GM19452 (cell line): ENCODE results near the gene KRTAP3-2.

ENCODE experiments used
- ATAC-seq: cut with Tn5 transposase; IDR thresholded peaks from one replicate; pipeline ENCODE4 v1.9.1; 2021; ENCODE audit not compliant: unreplicated experiment

KRTAP3-2 gene

GRCh38 chr17:41012326-41013120 lies 12.8 kb upstream of the KRTAP3-2 start:
- ATAC-seq: no peak

GRCh38 chr17:41010441-41010840 lies 10.7 kb upstream of the KRTAP3-2 start:
- ATAC-seq: no peak

GRCh38 chr17:41009936-41010335 lies 10.2 kb upstream of the KRTAP3-2 start:
- no peak for ATAC-seq

- ATAC-seq: no peak
Measured at GRCh38 chr17:41009301-41009760, 9.6 kb upstream of the KRTAP3-2 start.

GRCh38 chr17:41008811-41009210 lies 9.1 kb upstream of the KRTAP3-2 start, which contains the start of gene KRTAP3-1:
KRTAP3-1 (minus strand) TSS chr17:41009128; CDS start chr17:41009074, 54 bp downstream.
- no peak for ATAC-seq

DNA sequence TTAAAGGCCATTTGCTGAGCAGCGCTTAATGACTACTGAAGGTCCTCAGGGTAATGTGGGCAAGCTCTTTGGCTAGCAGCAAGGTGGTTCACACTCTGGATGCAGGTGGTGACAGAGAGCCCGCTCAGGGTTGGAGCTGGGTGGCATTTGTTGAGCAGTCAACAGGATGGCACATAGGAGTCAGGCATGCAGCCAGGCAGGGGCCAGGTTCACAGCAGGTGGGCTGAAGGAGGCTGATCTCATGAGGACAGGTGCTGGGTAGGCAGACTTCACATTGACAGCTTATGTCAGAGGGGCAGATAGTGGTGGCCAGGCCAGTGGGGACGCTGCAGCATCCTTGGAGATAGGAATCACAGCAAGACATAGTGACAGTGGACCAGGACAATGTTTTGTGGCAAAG lies 4.7 kb upstream of the KRTAP3-2 start:
- no peak for ATAC-seq

GRCh38 chr17:41003926-41004325 lies 4.2 kb upstream of the KRTAP3-2 start:
- ATAC-seq: no peak

DNA sequence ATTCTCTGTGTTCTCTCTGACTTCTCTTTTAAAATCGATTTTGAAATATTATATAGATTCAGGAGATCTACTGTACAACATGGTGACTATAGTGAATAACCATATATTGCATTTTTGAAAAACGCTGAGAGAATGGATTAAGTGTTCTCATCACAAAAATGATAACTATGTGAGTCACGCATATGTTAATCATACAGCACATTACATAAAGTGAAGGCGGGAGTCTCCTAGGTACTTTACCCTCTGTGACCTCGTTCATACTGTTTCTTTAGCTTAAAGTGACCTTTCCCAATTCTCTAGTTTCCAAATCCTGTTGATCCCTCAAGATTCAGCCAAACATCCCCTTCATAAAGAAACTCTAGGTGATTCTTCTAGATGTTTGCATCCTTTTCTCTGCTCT lies 3.1 kb upstream of the KRTAP3-2 start:
- no peak for ATAC-seq

DNA sequence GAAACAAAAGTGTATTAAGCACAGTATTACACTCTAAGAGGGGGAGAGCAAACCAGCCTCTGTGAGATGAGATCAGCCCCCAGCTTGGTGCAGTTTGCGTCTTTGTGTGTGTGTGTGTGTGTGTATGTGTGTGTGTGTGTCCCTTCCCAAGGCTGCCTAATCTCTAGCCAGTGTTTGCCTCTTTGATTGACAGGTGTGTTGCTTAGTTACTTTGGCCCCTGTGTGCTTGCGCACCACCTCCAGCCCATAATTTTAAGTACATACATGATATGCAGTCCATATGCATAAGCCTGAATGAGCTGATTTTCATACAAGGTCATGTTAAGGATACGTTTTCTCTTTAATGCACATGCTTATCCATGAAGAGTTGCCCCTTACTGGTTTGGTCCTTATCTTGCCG lies 2.1 kb upstream of the KRTAP3-2 start:
- ATAC-seq: no peak

DNA sequence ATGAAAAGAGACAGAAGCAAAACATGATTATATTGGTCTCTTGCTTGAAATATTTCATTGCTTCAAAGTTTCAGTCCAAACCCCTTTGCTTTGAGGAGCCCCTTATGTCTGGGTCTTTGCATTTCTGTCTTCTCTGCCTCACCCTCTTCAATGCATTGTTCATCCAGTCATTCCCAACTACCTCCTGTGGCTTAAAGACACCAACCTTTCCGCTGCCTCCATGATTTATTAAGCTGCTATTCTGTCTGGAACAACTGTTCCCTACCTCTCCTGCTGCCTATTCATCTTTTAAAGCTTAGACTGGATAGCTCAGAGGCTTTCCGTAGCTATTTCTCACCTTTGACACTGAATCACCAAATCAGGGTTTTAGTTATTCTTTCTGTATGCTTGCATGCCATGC lies 2.3 kb downstream of the KRTAP3-2 start:
- no peak for ATAC-seq

GRCh38 chr17:40996829-40997228 lies 2.9 kb downstream of the KRTAP3-2 start:
- no peak for ATAC-seq

- no peak for ATAC-seq
Measured at GRCh38 chr17:40995116-40995515, 4.6 kb downstream of the KRTAP3-2 start.

DNA sequence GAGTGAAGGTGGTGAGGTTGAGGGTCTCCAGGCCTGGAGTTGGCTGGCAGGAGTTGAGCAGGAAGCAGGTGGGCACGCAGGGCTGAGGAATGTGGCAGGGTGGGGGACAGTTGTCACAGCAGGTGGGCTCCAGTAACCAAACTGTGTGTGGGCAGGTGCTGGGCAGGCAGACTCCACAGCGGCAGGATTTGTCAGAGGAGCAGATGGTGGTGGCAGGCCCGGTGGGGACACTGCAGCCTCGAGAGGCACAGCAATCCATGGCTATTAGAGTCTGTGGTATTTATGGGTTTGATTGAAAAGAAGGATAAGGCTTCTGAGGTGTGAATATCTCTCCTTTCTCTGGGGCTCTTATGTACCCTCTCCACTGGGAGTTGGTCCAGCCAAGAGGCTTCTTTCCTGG lies 5.9 kb downstream of the KRTAP3-2 start, which contains the start of gene KRTAP3-3:
TSS of gene KRTAP3-3 (minus strand) at position 326 of the 400 bp plus-strand sequence. CDS start at position 259, 67 bp downstream.
- no peak for ATAC-seq

DNA sequence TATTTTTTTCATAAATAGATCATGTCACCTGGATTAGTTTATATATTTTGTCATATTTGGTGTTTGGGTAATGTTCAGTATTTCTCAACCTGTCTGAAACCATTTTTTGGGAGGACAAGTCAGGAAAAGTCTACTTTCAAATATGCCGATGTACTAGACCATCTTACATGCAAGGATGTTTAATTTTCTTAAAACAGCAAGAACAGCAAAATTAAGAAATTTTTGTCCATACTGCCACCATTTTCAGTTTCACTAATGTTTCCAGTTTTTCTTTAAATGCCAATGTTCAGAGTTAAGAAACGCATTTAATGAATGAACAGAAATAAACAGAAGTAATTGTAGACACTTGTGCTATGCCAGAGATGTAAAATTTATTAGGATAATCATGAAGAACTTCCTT lies 6.6 kb downstream of the KRTAP3-2 start:
- no peak for ATAC-seq

- no peak for ATAC-seq
Measured at GRCh38 chr17:40992666-40993065, 7.0 kb downstream of the KRTAP3-2 start.

- ATAC-seq: no peak
Measured at GRCh38 chr17:40986920-40987319, 12.8 kb downstream of the KRTAP3-2 start.

- ATAC-seq: no peak
Measured at GRCh38 chr17:40984226-40984625, 15.5 kb downstream of the KRTAP3-2 start, which contains the start of gene KRT40. KRT40 (minus strand) TSS chr17:40984326; CDS start chr17:40984273, 53 bp downstream.

DNA sequence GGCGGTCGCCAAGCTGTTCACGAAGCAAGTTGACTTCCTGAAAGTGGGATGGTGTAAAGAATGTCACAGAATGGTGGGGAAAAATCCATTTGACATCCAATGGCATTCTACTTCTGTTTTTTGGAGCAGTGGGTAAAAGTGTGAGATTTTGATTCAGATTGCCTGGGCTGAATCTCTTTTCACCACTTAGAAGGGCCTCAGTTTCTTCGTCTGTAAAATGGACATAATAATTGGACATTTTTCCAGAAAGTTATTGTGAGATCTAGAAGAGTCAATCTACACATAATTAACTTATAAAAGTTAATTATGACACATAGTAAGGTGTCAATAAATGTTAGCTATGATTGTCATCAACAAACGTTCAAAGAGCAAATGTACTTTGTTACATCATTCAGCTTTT lies 18.6 kb downstream of the KRTAP3-2 start:
- no peak for ATAC-seq

GRCh38 chr17:40980596-40980995 lies 19.1 kb downstream of the KRTAP3-2 start:
- no peak for ATAC-seq

DNA sequence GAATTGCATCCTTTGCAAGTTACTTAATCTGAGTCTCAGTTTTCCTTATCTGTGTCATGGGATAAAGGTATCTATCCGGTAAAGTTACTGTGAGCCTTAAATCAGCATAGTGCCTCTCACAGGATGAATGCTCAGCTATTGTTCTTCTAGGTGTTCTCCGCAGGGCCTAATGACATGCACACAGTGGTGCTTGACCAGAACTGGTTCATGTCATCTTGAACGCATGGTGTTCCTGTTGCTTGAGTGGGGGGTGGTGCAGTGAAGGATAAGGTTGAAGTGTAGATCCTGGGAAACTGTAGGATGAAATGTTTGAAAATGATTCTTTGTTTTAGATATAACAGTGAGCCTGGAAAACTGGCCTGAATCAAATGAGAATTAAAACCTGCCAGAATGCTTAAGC lies 19.6 kb downstream of the KRTAP3-2 start:
- ATAC-seq: no peak

DNA sequence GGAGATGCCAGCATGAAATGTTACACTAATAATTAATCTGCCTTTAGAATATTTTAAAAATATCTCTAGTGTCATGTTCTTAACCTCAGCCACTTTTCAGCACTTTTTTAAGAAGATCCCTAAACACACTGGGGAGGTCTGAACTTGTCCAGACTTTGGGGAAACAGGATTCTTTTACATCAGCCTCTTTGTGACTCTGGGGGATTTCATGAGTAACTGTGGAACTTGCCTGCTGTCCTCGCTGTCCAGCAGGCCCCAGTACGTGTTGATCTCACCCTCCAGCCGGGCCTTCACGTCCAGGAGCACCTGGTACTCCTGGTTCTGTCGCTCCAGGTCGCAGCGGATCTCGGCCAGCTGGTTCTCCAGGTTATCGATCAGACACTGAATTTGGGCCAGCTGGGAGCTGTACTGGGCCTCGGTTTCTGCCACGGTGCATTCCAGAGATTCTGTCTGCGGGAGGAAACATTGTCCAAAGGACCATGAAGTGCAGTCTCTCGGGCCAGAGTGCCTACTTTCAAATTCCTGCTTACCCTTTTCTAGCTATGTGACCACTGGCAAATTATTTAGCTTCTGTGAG lies 21.0 kb downstream of the KRTAP3-2 start:
- ATAC-seq: no peak

GRCh38 chr17:40975516-40975915 lies 24.2 kb downstream of the KRTAP3-2 start:
- no peak for ATAC-seq
